ENCODE measurements around the gene TSPAN5.
"Not testable (repeated sequence)": the region's sequence is repeated elsewhere in the genome, so short reads cannot be mapped to it uniquely, and the experiment has no call there.

The TSPAN5 gene

GRCh38 chr4:98658287-98659105 is at the start of gene TSPAN5:
TSS of gene TSPAN5 (minus strand) at chr4:98658611.
- DNase-seq (ENCODE audit: low spot score): peak; percentile 60
- FAIRE-seq: no peak

GRCh38 chr4:98706935-98707334 is 48.5 kb upstream of the TSPAN5 start:
- no peak for DNase-seq (ENCODE audit: low spot score)
- no peak for FAIRE-seq

GRCh38 chr4:98706200-98706813 is 47.9 kb upstream of the TSPAN5 start:
- DNase-seq (ENCODE audit: low spot score) (no peak), FAIRE-seq (no peak)

- not testable (repeated sequence) for DNase-seq (ENCODE audit: low spot score)
These were observed 47.2 kb upstream of the TSPAN5 start for GRCh38 chr4:98705586-98705985.

GRCh38 chr4:98700656-98701055 is 42.2 kb upstream of the TSPAN5 start:
- no peak for DNase-seq (ENCODE audit: low spot score)
- FAIRE-seq: no peak

More at GRCh38 chr4:98705586-98705985, 47.2 kb upstream of the TSPAN5 start:
- FAIRE-seq: not testable (repeated sequence)

- FAIRE-seq (no peak), DNase-seq (ENCODE audit: low spot score) (no peak)
These were observed 35.7 kb upstream of the TSPAN5 start for GRCh38 chr4:98694076-98694475.

GRCh38 chr4:98692411-98692810 is 34.0 kb upstream of the TSPAN5 start:
- DNase-seq (ENCODE audit: low spot score): no peak
- FAIRE-seq: no peak

GRCh38 chr4:98691588-98691987 is 33.2 kb upstream of the TSPAN5 start:
- no peak for DNase-seq (ENCODE audit: low spot score)
- FAIRE-seq: no peak

GRCh38 chr4:98689507-98690174 is 31.2 kb upstream of the TSPAN5 start:
- FAIRE-seq (no peak), DNase-seq (ENCODE audit: low spot score) (no peak)

GRCh38 chr4:98688411-98689290 is 30.2 kb upstream of the TSPAN5 start:
- peak; percentile 66 for DNase-seq (ENCODE audit: low spot score)
- FAIRE-seq: no peak

- no peak for FAIRE-seq
- no peak for DNase-seq (ENCODE audit: low spot score)
These were observed 29.5 kb upstream of the TSPAN5 start for GRCh38 chr4:98687876-98688275.

GRCh38 chr4:98686847-98687246 is 28.4 kb upstream of the TSPAN5 start:
- DNase-seq (ENCODE audit: low spot score) (no peak), FAIRE-seq (no peak)

- DNase-seq (ENCODE audit: low spot score): no peak
These were observed 27.8 kb upstream of the TSPAN5 start for GRCh38 chr4:98686043-98686707.

GRCh38 chr4:98685225-98686042 is 27.0 kb upstream of the TSPAN5 start:
- DNase-seq (ENCODE audit: low spot score) (no peak), FAIRE-seq (no peak)

More at GRCh38 chr4:98686043-98686707, 27.8 kb upstream of the TSPAN5 start:
- no peak for FAIRE-seq

- FAIRE-seq (no peak), DNase-seq (ENCODE audit: low spot score) (no peak)
These were observed 24.3 kb upstream of the TSPAN5 start for GRCh38 chr4:98682719-98683118.

- no peak for FAIRE-seq
- DNase-seq (ENCODE audit: low spot score): no peak
These were observed 22.4 kb upstream of the TSPAN5 start for GRCh38 chr4:98680806-98681205.

GRCh38 chr4:98679738-98680137 is 21.3 kb upstream of the TSPAN5 start:
- no peak for FAIRE-seq
- no peak for DNase-seq (ENCODE audit: low spot score)

GRCh38 chr4:98677799-98678198 is 19.4 kb upstream of the TSPAN5 start:
- DNase-seq (ENCODE audit: low spot score): no peak
- no peak for FAIRE-seq

GRCh38 chr4:98674404-98675173 is 16.2 kb upstream of the TSPAN5 start:
- DNase-seq (ENCODE audit: low spot score) (no peak), FAIRE-seq (no peak)
